ENCODE measurements around the gene GPR119. TPM values are rescaled to one million over a fixed set of nuclear protein-coding genes. Genes with fewer than 3 reads are reported as not detected.

Gene GPR119
- total RNA-seq, 1 experiment from 2014 or later = not detected

DNA sequence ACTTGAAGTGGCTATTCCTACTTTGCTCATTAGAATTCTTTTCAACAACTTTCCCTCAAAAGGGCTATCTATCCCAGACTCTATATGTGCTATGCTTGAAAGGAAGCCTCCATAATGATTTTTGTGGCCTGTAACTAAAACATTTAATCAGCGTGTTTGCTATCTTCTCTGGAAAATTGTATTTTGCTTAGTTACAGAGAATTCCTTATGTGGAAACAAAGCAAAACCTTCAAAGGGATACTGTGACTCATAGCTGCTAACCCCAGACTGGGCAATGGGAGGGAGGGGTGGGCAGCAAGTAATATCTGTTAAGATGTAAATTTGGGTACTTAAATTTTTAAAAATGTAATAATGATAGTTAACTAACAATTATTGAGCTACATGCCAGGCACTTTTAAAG, 42.1 kb downstream of the GPR119 start:
- Histone ChIP-seq H2BK5ac (ENCODE audit: insufficient read length, low read length) (no peak overlapping the region), H3K4me2 (ENCODE audit: insufficient read depth, insufficient read length, low read length) (no peak overlapping the region), H4K91ac (ENCODE audit: insufficient read length, low read depth, low read length) (no peak overlapping the region), H2BK15ac (ENCODE audit: low read depth, low read length) (no peak overlapping the region), H3K79me2 (ENCODE audit: insufficient read depth, low read length) (no peaks in the 10 kb centered on the region; the same call in 1 of the 2 replicates), H3K4ac (ENCODE audit: low read depth, low read length) (no peak overlapping the region), H3K79me1 (ENCODE audit: insufficient read depth, low read depth, low read length, poor library complexity, severe bottlenecking) (no peaks in the 10 kb centered on the region), H3K23me2 (ENCODE audit: insufficient read length, low read depth, low read length, poor library complexity, severe bottlenecking) (no peaks in the 10 kb centered on the region), H4K20me1 (ENCODE audit: control insufficient read depth, insufficient read depth, insufficient read length) (no peaks in the 10 kb centered on the region), H4K5ac (ENCODE audit: insufficient read length, low read depth, low read length) (no peak overlapping the region), H3T11ph (ENCODE audit: low read length) (no peak overlapping the region), H3K56ac (ENCODE audit: insufficient read length, low read depth, low read length) (no peak overlapping the region), H3K27me3 (ENCODE audit: insufficient read depth, low read length) (no peaks in the 10 kb centered on the region), H3K27ac (ENCODE audit: insufficient read length, low read depth, low read length) (no peak overlapping the region), H3K18ac (ENCODE audit: insufficient read length, low read depth, low read length) (no peak overlapping the region), H2AFZ (ENCODE audit: low read length) (no peak overlapping the region), H2BK12ac (ENCODE audit: insufficient read length, low read depth, low read length) (no peak overlapping the region), H2AK5ac (ENCODE audit: insufficient read length, low read length) (no peak overlapping the region), H3K4me1 (ENCODE audit: insufficient read depth, low read length) (no peaks in the 10 kb centered on the region; the same call in 1 of the 2 replicates), H2BK20ac (ENCODE audit: low read depth, low read length, poor library complexity, severe bottlenecking) (no peak overlapping the region), H3K9ac (ENCODE audit: extremely low read depth, insufficient read length, low read length) (no peak overlapping the region), H4K8ac (replicated peaks; ENCODE audit: insufficient read length, low read depth, low read length) (no peak overlapping the region), H3K23ac (ENCODE audit: insufficient read length, low read depth, low read length) (no peak overlapping the region), H2BK120ac (ENCODE audit: low read depth, low read length, poor library complexity, severe bottlenecking) (no peak overlapping the region), H3K14ac (ENCODE audit: insufficient read depth, low read length) (no peak overlapping the region), H3K9me3 (ENCODE audit: control insufficient read depth, low read depth, low read length) (peaks cover 5% of the 10 kb centered on the region)
- peaks cover 10 to 16% of the 10 kb centered on the region in 2 experiments for H3K4me1 Mint-ChIP-seq
- H3K9me3 Mint-ChIP-seq = peaks cover 0 to 45% of the 10 kb centered on the region in 2 experiments; a peak in 2 of 5 replicates
- H3K4me3 Mint-ChIP-seq = no peak overlapping the region
- no peak overlapping the region for H3K27ac Mint-ChIP-seq
- peaks cover 0 to 4% (median 0%) of the 10 kb centered on the region in 3 experiments; a peak in 1 of 7 replicates for H3K36me3 Mint-ChIP-seq (ENCODE audit: insufficient read depth in 1 of 3, low read depth in 3 of 3)
- no CpG with 5 or more reads among the region's 1 CpG for WGBS (ENCODE audit: extremely low coverage, insufficient read length, low lambda C conversion rate)
- no peak for DNase-seq
- TF ChIP-seq, protein P1, sequence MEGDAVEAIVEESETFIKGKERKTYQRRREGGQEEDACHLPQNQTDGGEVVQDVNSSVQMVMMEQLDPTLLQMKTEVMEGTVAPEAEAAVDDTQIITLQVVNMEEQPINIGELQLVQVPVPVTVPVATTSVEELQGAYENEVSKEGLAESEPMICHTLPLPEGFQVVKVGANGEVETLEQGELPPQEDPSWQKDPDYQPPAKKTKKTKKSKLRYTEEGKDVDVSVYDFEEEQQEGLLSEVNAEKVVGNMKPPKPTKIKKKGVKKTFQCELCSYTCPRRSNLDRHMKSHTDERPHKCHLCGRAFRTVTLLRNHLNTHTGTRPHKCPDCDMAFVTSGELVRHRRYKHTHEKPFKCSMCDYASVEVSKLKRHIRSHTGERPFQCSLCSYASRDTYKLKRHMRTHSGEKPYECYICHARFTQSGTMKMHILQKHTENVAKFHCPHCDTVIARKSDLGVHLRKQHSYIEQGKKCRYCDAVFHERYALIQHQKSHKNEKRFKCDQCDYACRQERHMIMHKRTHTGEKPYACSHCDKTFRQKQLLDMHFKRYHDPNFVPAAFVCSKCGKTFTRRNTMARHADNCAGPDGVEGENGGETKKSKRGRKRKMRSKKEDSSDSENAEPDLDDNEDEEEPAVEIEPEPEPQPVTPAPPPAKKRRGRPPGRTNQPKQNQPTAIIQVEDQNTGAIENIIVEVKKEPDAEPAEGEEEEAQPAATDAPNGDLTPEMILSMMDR (conservative IDR thresholded peaks at IDR 0.05) = no peak
- no peaks in the 10 kb centered on the region; the same call in 1 of the 2 replicates for H3K27me3 Mint-ChIP-seq (ENCODE audit: low read depth)
